DMS 273 (cell line): ENCODE results near the gene LMNTD1.
"Not testable (repeated sequence)": the region's sequence is repeated elsewhere in the genome, so short reads cannot be mapped to it uniquely, and the experiment has no call there.

Experiments
- DNase-seq: peaks from one replicate; lab custom pipeline; 2025; ENCODE audit not compliant: unreplicated experiment; lab: John Stamatoyannopoulos, UW

The LMNTD1 gene

GRCh38 chr12:25493682-25494081, 59.4 kb downstream of the LMNTD1 start:
- DNase-seq = no peak

GRCh38 chr12:25491396-25492325, 61.4 kb downstream of the LMNTD1 start:
- DNase-seq = no peak

- not testable (repeated sequence) for DNase-seq
These were observed 63.9 kb downstream of the LMNTD1 start for GRCh38 chr12:25488956-25489870.

- peak; percentile 14 for DNase-seq
These were observed 70.5 kb downstream of the LMNTD1 start for GRCh38 chr12:25482625-25483024.

GRCh38 chr12:25480145-25480544, 72.9 kb downstream of the LMNTD1 start:
- DNase-seq = no peak

GRCh38 chr12:25477217-25477616, 75.9 kb downstream of the LMNTD1 start:
- DNase-seq = no peak

- no peak for DNase-seq
These were observed 80.6 kb downstream of the LMNTD1 start for GRCh38 chr12:25472453-25472852.

- no peak for DNase-seq
These were observed 83.2 kb downstream of the LMNTD1 start for GRCh38 chr12:25469861-25470260.

GRCh38 chr12:25469368-25469767, 83.7 kb downstream of the LMNTD1 start:
- DNase-seq = no peak

- no peak for DNase-seq
These were observed 89.6 kb downstream of the LMNTD1 start for GRCh38 chr12:25463521-25463920.

GRCh38 chr12:25463005-25463404, 90.1 kb downstream of the LMNTD1 start:
- DNase-seq = no peak

GRCh38 chr12:25459541-25459951, 93.5 kb downstream of the LMNTD1 start:
- no peak for DNase-seq

GRCh38 chr12:25458047-25458552, 95.0 kb downstream of the LMNTD1 start:
- peak; percentile 34 for DNase-seq

GRCh38 chr12:25456474-25456873, 96.6 kb downstream of the LMNTD1 start:
- no peak for DNase-seq

- no peak for DNase-seq
These were observed 97.4 kb downstream of the LMNTD1 start for GRCh38 chr12:25455696-25456095.

- no peak for DNase-seq
These were observed 104.1 kb downstream of the LMNTD1 start for GRCh38 chr12:25449007-25449406.

GRCh38 chr12:25447046-25447445, 106.0 kb downstream of the LMNTD1 start:
- no peak for DNase-seq

GRCh38 chr12:25438638-25439037, 114.4 kb downstream of the LMNTD1 start:
- DNase-seq = no peak

GRCh38 chr12:25436206-25437030, 116.7 kb downstream of the LMNTD1 start:
- peak; percentile 72 for DNase-seq

- DNase-seq = no peak
These were observed 117.7 kb downstream of the LMNTD1 start for GRCh38 chr12:25435431-25435830.

GRCh38 chr12:25434515-25434914, 118.6 kb downstream of the LMNTD1 start:
- no peak for DNase-seq
